HG02970 (cell line): ENCODE measurements around the gene CALY.
"Not testable (repeated sequence)": the region's sequence is repeated elsewhere in the genome, so short reads cannot be mapped to it uniquely, and the experiment has no call there.

Experiments used
- ATAC-seq: cut with Tn5 transposase; IDR thresholded peaks from one replicate; pipeline ENCODE4 v1.9.1; 2021; ENCODE audit warnings: mild to moderate bottlenecking, moderate library complexity, moderate number of reproducible peaks; ENCODE audit not compliant: unreplicated experiment, low FRiP score

CALY gene

GRCh38 chr10:133336577-133337369, at the start of gene CALY:
Gene CALY, minus strand, starts transcription at chr10:133336896. Its CDS starts 7,907 bp downstream, at chr10:133328989.
- ATAC-seq: no peak

GRCh38 chr10:133385214-133385613, 48.5 kb upstream of the CALY start:
- no peak for ATAC-seq

- no peak for ATAC-seq
These were observed 47.4 kb upstream of the CALY start for GRCh38 chr10:133384071-133384470.

DNA sequence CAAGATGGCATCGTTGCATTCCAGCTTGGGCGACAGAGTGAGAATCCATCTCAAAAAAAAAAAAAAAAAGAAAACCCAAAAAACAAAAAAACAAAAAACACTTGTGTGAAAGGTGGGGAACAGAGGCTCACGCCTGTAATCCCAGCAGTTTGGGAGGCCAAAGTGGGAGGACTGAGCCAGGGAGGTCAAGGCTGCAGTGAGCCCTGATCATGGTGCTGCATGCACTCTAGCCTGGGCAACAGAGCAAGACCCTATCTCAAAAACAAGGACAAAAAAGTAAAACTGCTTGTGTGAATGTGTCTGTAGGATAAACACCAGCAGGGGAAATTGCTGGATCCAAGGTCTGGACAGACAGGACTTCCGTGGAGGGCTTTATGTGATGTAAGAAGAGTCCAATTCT, 46.9 kb upstream of the CALY start:
- ATAC-seq: no peak

GRCh38 chr10:133381036-133381435, 44.3 kb upstream of the CALY start:
- no peak for ATAC-seq

- ATAC-seq: no peak
These were observed 43.3 kb upstream of the CALY start for GRCh38 chr10:133379801-133380666.

- ATAC-seq: peak; percentile 50
These were observed 42.6 kb upstream of the CALY start, which contains the start of gene PAOX for GRCh38 chr10:133379152-133379800. Gene PAOX, plus strand, starts transcription at chr10:133379262. Its CDS starts 55 bp downstream, at chr10:133379317.

GRCh38 chr10:133378251-133379096, 41.8 kb upstream of the CALY start:
- peak; percentile 34 for ATAC-seq

GRCh38 chr10:133377818-133378250, 41.1 kb upstream of the CALY start:
- ATAC-seq: no peak

GRCh38 chr10:133377025-133377817, 40.5 kb upstream of the CALY start:
- ATAC-seq: no peak

GRCh38 chr10:133376183-133376582, 39.5 kb upstream of the CALY start:
- not testable (repeated sequence) for ATAC-seq

GRCh38 chr10:133375357-133376115, 38.8 kb upstream of the CALY start:
- no peak for ATAC-seq

DNA sequence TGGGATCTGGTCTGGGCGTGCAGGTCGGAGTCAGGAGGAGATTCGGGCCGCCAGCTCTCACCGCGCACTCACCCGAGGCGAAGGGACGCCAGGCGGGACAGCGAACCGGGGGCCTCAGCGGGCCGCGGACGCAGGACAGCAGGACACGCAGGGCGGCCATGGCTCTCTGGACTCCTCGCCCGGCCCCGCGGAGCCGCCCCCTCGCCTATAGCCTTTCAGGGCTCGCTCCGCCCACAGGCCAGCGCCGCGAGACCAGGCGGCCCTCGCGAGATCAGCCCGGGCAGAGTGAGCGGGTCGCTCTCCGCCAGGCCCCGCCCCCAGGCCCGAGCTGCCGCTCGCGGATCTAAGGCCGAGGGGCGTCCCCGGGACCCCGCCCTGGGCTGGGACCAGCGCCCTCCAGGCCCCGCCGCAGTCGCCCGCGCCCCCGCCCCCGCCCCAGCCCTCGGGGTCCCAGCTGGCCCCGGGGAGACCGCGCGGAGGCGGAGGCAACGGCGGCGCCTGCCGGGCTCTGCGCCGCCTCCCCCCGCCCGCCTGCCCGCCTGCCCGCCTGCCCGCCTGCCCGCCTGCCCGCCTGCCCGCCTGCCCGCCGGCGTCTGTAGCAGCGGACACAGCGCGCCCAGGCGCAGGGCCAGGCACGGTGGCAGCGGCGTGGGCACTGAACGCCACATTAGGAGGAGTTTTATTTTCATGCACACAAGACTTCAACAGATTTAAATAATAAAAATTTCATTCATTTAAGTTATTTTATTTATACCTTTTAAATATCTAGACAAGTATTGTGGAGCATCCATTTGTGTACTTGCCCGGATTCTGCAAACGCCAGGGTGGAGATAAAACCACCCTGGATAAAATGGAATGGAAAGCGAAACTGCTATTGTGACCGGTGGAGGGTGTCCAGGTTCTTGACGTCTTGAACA, 36.7 kb upstream of the CALY start, which contains the start of gene ECHS1:
Gene ECHS1 (minus strand): TSS at position 181 of the 917 bp plus-strand sequence. CDS start 21 bp downstream, at position 160.
- peak; percentile 84 for ATAC-seq

DNA sequence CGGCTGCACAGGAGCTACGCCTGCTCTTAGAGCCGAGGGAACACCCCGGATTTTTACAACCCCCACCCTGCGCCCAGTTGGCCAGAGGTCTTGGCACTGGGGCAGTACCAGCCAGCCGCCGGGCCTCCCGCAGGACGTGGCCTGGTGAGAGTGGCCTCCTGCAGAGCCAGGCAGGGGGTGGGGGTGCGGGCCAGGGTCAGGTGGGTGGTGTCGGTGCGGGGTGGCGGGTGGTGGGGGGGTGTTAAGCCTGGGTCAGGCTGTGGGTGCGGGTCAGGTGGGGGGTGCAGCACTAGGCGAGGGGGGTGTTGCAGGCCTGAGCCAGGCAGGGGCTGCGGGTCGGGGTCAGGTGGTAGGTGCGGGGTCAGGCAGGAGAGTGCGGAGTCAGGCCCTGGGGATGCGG, 35.8 kb upstream of the CALY start:
- no peak for ATAC-seq

GRCh38 chr10:133370030-133370786, 33.5 kb upstream of the CALY start:
- no peak for ATAC-seq

GRCh38 chr10:133368153-133368552, 31.5 kb upstream of the CALY start:
- no peak for ATAC-seq
